NK-92 treated with Interleukin-12 subunit alpha and Interleukin-12 subunit beta, amount 100 ng/mL, for 24 hours (cell line): ENCODE measurements around the gene SERHL2.
"Not testable (repeated sequence)": the region's sequence is repeated elsewhere in the genome, so short reads cannot be mapped to it uniquely, and the experiment has no call there.

Experiments
- DNase-seq: peaks from one replicate; lab custom pipeline; 2025; lab: John Stamatoyannopoulos, UW

SERHL2 gene

GRCh38 chr22:42535082-42535731 is 18.5 kb upstream of the SERHL2 start:
- not testable (repeated sequence) for DNase-seq

GRCh38 chr22:42536166-42536565 is 17.6 kb upstream of the SERHL2 start:
- no peak for DNase-seq

GRCh38 chr22:42536634-42537033 is 17.1 kb upstream of the SERHL2 start:
- DNase-seq: not testable (repeated sequence)

- DNase-seq: not testable (repeated sequence)
Observed at GRCh38 chr22:42537199-42537831, 16.4 kb upstream of the SERHL2 start.

GRCh38 chr22:42539236-42539771 is 14.5 kb upstream of the SERHL2 start:
- DNase-seq: not testable (repeated sequence)

GRCh38 chr22:42544686-42545085 is 9.1 kb upstream of the SERHL2 start:
- no peak for DNase-seq

GRCh38 chr22:42547562-42547961 is 6.2 kb upstream of the SERHL2 start:
- DNase-seq: no peak

GRCh38 chr22:42548126-42548525 is 5.6 kb upstream of the SERHL2 start:
- not testable (repeated sequence) for DNase-seq

GRCh38 chr22:42548597-42549330 is 5.0 kb upstream of the SERHL2 start:
- no peak for DNase-seq

- no peak for DNase-seq
Observed at GRCh38 chr22:42549331-42550060, 4.3 kb upstream of the SERHL2 start.

GRCh38 chr22:42552294-42552647 is 1.5 kb upstream of the SERHL2 start:
- DNase-seq: not testable (repeated sequence)

GRCh38 chr22:42560381-42560780 is 6.6 kb downstream of the SERHL2 start:
- no peak for DNase-seq

GRCh38 chr22:42560781-42561180 is 7.0 kb downstream of the SERHL2 start:
- no peak for DNase-seq

- DNase-seq: no peak
Observed at GRCh38 chr22:42561856-42562255, 8.1 kb downstream of the SERHL2 start.

GRCh38 chr22:42562279-42562678 is 8.5 kb downstream of the SERHL2 start:
- DNase-seq: no peak

- DNase-seq: no peak
Observed at GRCh38 chr22:42562684-42563083, 8.9 kb downstream of the SERHL2 start.

- not testable (repeated sequence) for DNase-seq
Observed at GRCh38 chr22:42563943-42564342, 10.2 kb downstream of the SERHL2 start.

- no peak for DNase-seq
Observed at GRCh38 chr22:42564699-42565098, 10.9 kb downstream of the SERHL2 start.

- no peak for DNase-seq
Observed at GRCh38 chr22:42565956-42566355, 12.2 kb downstream of the SERHL2 start.

GRCh38 chr22:42567950-42568349 is 14.2 kb downstream of the SERHL2 start:
- not testable (repeated sequence) for DNase-seq

GRCh38 chr22:42570580-42570979 is 16.8 kb downstream of the SERHL2 start:
- DNase-seq: not testable (repeated sequence)

GRCh38 chr22:42571068-42571467 is 17.3 kb downstream of the SERHL2 start:
- not testable (repeated sequence) for DNase-seq
